ENCODE measurements around the gene KIAA1614.
A peak's percentile ranks its signal among the peaks of the same experiment; 100 is the strongest.

KIAA1614 gene

DNA sequence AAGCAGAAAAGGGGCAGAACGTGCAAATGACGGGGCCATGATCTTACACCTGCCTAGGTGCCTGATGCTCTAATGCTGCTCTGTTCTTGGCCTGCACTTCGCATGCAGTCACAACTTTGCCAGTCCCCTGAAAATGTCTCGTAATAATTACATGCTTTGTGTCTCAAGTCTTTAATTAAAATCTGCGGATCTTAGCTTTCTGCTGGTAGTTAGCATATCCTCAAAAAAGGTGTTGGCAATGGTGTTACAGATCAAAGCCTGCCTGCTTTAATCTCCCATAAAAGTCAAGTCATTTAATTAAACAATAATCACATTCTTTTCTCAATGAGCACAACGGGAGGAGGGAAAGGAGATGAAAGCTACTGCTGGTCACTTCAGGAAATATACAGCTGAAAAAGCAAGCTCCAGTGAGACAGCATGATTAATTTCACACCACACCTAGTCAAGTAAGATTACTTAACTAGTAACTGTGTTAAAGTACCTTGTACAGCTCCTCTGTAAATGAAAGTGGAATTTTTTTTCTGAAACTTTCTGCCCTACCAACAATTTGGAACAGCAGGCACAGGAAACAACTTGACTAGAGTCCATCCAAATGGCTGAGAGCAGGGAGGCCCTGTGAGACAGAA, 64.1 kb downstream of the KIAA1614 start:
- no peaks in the 10 kb centered on the region for H3K9me3 ChIP-seq (ENCODE audit: control insufficient read depth, insufficient read depth, low read length)
- no peak overlapping the region for H3K4me3 ChIP-seq (ENCODE audit: low read depth, low read length)
- H3K36me3 ChIP-seq (ENCODE audit: control insufficient read depth, insufficient read depth, low read length) = peaks cover 74% of the 10 kb centered on the region
- no peak overlapping the region for H3K9ac ChIP-seq (ENCODE audit: low read depth, low read length)
- H3K4me1 ChIP-seq (ENCODE audit: control insufficient read depth, insufficient read depth, low read length) = peaks cover 3% of the 10 kb centered on the region
- no peaks in the 10 kb centered on the region for H3K27me3 ChIP-seq (ENCODE audit: control insufficient read depth, insufficient read depth, low read length)
- no peak overlapping the region for H3K27ac ChIP-seq (ENCODE audit: low read depth, low read length)

- peak overlapping the region; percentile 60 for H3K27ac ChIP-seq (ENCODE audit: low read depth, low read length)
- peaks cover 9% of the 10 kb centered on the region for H3K4me1 ChIP-seq (ENCODE audit: control insufficient read depth, insufficient read depth, low read length)
- peaks cover 75% of the 10 kb centered on the region for H3K36me3 ChIP-seq (ENCODE audit: control insufficient read depth, insufficient read depth, low read length)
- H3K9ac ChIP-seq (ENCODE audit: low read depth, low read length) = no peak overlapping the region
- H3K4me3 ChIP-seq (ENCODE audit: low read depth, low read length) = no peak overlapping the region
- no peaks in the 10 kb centered on the region for H3K9me3 ChIP-seq (ENCODE audit: control insufficient read depth, insufficient read depth, low read length)
- H3K27me3 ChIP-seq (ENCODE audit: control insufficient read depth, insufficient read depth, low read length) = no peaks in the 10 kb centered on the region
Measured at GRCh38 chr1:180981596-180982387, 69.1 kb downstream of the KIAA1614 start.

- Histone ChIP-seq H3K9me3 (ENCODE audit: control insufficient read depth, insufficient read depth, low read length) (no peaks in the 10 kb centered on the region), H3K4me3 (ENCODE audit: low read depth, low read length) (no peak overlapping the region), H3K4me1 (ENCODE audit: control insufficient read depth, insufficient read depth, low read length) (peaks cover 9% of the 10 kb centered on the region), H3K27me3 (ENCODE audit: control insufficient read depth, insufficient read depth, low read length) (no peaks in the 10 kb centered on the region), H3K9ac (ENCODE audit: low read depth, low read length) (no peak overlapping the region), H3K36me3 (ENCODE audit: control insufficient read depth, insufficient read depth, low read length) (peaks cover 75% of the 10 kb centered on the region), H3K27ac (ENCODE audit: low read depth, low read length) (no peak overlapping the region)
Measured at GRCh38 chr1:180982422-180982821, 69.7 kb downstream of the KIAA1614 start.

DNA sequence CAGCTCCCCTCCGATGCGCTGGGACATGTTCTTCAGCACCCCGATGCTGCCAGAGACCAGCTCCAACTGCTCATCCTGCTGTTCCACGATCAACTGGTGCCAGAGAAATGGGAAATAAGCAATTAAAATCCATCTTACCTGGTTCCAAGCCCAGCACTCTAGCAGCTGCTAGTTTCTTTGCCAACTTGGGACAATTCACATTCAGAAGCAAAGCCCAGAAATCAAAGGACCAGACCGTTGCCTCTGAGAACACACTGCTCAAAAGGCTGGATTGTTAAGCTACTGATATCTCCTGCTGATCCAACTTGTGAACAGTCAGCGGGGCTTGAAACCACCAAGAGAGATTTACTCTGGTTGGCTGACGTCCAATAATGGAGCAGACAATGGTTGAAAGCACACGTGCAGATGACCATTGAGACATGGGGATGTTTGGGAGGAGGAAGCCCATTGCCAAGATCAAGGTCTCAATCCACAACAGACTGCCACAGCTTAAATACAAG, 75.6 kb downstream of the KIAA1614 start:
- H3K9me3 ChIP-seq (ENCODE audit: control insufficient read depth, insufficient read depth, low read length) = no peaks in the 10 kb centered on the region
- H3K4me1 ChIP-seq (ENCODE audit: control insufficient read depth, insufficient read depth, low read length) = no peaks in the 10 kb centered on the region
- H3K27me3 ChIP-seq (ENCODE audit: control insufficient read depth, insufficient read depth, low read length) = no peaks in the 10 kb centered on the region
- H3K27ac ChIP-seq (ENCODE audit: low read depth, low read length) = no peak overlapping the region
- no peak overlapping the region for H3K9ac ChIP-seq (ENCODE audit: low read depth, low read length)
- peaks cover 96% of the 10 kb centered on the region for H3K36me3 ChIP-seq (ENCODE audit: control insufficient read depth, insufficient read depth, low read length)
- no peak overlapping the region for H3K4me3 ChIP-seq (ENCODE audit: low read depth, low read length)

DNA sequence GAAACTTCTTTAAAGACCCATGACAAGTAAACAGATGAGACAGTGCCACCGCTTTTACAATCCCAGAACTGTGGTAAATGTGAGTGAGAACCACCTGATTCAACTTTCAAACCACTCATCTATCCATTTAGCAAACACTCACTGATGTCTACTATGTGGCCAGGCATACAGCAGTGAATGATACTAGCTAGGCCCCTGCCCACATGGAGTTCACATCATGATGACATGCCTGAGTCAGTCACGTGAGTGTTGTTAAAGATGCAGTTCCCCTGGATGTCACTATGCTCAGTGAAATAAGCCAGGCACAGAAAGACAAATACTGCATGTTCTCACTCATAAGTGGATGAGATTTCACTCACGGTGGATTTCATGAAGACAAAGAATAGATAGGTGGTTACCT, 81.6 kb downstream of the KIAA1614 start:
- peaks cover 74% of the 10 kb centered on the region for H3K36me3 ChIP-seq (ENCODE audit: control insufficient read depth, insufficient read depth, low read length)
- H3K27ac ChIP-seq (ENCODE audit: low read depth, low read length) = no peak overlapping the region
- no peaks in the 10 kb centered on the region for H3K4me1 ChIP-seq (ENCODE audit: control insufficient read depth, insufficient read depth, low read length)
- H3K27me3 ChIP-seq (ENCODE audit: control insufficient read depth, insufficient read depth, low read length) = no peaks in the 10 kb centered on the region
- H3K9me3 ChIP-seq (ENCODE audit: control insufficient read depth, insufficient read depth, low read length) = no peaks in the 10 kb centered on the region
- no peak overlapping the region for H3K9ac ChIP-seq (ENCODE audit: low read depth, low read length)
- no peak overlapping the region for H3K4me3 ChIP-seq (ENCODE audit: low read depth, low read length)

DNA sequence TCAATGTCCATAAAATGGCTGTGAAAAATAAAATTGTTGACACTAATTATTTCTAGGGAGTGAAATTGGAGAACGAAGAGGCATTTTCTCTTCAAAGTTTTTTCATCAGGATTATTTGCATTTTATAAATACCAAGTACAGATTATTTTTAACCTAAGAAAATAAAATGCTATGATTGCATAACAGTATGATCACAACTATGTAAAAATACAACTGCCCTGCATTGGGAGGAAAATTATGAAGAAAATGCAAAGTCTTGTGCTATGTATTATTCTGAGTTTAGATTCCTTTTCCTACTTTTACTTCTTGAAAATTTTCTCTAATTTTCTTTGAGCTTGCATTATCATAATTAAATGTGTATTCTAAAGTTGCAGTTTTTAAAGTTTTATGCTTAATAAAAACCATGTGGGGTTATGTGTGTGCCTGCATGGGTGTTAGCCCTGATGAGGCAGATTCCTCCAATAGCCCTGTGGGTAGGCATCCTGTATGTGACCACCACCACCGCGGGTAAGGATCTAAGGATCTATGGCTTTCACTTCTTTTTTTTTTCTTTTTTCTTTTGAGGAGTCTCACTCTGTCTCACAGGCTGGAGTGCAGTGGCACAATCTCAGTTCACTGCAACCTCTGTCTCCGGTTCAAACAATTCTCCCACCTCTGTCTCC, 85.3 kb downstream of the KIAA1614 start:
- H3K36me3 ChIP-seq (ENCODE audit: control insufficient read depth, insufficient read depth, low read length) = peaks cover 73% of the 10 kb centered on the region
- no peak overlapping the region for H3K9ac ChIP-seq (ENCODE audit: low read depth, low read length)
- no peaks in the 10 kb centered on the region for H3K4me1 ChIP-seq (ENCODE audit: control insufficient read depth, insufficient read depth, low read length)
- H3K9me3 ChIP-seq (ENCODE audit: control insufficient read depth, insufficient read depth, low read length) = no peaks in the 10 kb centered on the region
- H3K27me3 ChIP-seq (ENCODE audit: control insufficient read depth, insufficient read depth, low read length) = no peaks in the 10 kb centered on the region
- H3K4me3 ChIP-seq (ENCODE audit: low read depth, low read length) = no peak overlapping the region
- H3K27ac ChIP-seq (ENCODE audit: low read depth, low read length) = no peak overlapping the region
